Measurements from ENCODE around the gene PDGFB.
"Not testable (repeated sequence)": the region's sequence is repeated elsewhere in the genome, so short reads cannot be mapped to it uniquely, and the experiment has no call there.

Gene PDGFB

DNA sequence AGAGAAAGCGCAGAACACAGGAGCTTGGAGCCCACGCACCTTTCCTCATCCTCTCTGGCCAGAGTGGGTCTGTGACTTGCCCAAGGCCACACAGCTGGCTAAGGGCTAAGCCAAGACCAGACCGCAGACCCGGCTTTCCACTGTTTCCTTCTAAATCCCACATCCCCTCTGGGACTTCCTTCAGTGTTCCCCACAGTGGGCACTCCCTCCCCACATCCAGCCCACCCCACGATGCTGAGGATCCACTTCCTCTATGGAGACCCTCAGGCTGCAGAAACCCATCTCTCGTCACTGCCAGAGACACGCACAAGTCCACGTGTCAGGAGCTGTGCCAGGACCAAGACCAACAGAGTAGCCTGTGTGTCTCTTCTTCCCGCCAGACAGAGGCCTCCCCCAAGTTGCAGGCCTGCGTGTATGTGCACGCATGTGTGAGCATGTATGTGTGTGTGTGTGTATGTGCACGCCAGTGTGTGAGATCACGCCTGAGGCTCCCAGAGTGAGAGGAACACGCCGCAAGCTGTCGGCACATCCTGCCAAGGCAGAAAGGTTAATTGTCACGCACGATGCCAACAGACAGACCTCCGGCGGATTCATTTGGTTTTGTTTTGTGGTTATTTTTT lies 21.6 kb downstream of the PDGFB start:
- no peak for FAIRE-seq

DNA sequence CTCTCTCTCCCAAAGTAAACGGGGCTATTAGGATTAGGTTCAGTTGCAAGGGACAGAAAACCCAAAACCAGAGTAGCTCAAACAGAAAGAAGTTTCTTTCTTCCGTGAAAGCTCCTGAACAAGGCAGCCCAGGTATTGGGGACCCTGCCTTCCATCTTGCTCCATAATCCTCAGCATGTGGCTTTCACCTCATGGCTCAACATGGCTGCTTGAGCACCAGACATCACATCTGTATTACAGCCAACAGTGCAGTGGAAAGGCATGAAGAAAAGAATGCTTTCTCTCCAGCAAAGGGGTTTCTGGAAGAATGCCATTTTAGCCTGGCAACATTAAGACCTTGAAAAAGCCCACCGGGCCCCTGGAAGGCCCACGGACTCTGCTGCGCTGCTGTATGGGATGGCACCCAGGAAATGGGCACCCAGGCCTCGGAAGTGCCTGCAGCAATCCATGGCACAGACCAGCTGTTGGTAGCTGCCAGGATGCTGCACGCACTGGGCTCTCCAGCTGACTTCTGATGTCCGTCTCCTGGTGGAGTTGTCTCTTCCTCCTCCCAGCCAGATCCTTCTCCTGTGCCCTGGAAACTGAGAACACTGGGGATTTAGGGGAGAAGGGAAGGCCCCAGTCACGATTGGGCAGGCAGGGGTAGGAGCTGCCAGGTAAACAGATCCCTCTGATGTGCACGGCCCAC lies 22.6 kb downstream of the PDGFB start:
- no peak for FAIRE-seq

DNA sequence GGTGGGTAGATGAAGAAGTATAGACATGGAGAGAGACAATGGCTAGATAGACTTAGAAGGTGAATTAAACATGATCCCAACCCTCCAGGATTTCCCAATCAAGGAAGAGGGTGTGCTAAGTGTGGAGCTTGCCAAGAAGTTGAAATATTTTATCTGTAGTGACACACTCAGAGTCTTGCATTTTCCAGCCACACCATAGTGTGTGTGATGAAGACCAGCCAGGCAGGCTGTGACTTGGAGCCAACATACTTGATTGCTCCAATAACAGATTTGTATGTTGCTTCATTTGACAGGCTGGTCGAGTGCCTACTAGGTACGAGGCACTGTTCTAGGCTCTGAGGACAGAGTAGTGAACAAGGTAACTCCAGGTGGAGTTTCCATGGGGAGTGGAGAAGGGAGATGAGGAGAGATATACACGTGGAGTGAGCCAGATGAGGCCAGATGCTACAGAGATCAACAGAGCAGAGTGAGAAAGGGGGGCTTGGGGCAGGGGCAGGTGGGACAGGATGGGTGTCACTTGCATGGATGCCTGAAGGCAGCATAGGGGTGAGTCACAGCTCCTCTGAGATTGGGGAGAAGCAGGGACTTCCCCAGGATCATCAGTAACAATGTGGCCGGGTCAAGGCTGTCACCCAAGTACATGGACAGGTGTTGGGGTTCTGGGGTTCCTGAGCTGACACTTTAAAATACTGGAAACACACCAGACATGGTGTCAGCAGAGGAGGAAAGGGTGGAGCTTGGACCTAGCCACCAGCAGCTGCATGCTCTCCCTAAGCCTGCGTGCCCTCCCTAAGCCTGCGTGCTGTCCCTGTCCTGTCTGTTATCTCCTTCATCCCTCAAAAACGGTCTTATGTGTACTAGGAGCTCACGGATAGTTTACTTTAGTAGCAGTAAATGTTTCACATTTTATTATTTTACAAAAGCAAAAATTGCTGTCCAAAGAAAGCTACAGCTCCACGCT lies 23.6 kb downstream of the PDGFB start:
- no peak for FAIRE-seq

DNA sequence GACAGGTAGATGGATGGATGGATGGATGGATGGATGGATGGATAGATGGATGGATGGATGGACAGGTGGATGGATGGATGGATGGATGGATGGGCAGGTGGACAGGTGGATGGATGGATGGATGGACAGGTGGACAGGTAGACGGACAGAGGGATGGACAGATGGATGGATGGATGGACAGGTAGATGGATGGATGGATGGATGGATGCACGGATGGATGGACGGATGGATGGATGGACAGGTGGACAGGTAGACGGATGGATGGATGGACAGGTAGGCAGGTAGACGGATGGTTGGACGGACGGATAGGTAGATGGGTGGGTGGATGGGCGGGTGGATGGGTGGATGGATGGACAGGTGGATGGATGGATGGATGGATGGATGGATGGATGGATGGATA lies 24.3 kb downstream of the PDGFB start:
- FAIRE-seq, result no peak

DNA sequence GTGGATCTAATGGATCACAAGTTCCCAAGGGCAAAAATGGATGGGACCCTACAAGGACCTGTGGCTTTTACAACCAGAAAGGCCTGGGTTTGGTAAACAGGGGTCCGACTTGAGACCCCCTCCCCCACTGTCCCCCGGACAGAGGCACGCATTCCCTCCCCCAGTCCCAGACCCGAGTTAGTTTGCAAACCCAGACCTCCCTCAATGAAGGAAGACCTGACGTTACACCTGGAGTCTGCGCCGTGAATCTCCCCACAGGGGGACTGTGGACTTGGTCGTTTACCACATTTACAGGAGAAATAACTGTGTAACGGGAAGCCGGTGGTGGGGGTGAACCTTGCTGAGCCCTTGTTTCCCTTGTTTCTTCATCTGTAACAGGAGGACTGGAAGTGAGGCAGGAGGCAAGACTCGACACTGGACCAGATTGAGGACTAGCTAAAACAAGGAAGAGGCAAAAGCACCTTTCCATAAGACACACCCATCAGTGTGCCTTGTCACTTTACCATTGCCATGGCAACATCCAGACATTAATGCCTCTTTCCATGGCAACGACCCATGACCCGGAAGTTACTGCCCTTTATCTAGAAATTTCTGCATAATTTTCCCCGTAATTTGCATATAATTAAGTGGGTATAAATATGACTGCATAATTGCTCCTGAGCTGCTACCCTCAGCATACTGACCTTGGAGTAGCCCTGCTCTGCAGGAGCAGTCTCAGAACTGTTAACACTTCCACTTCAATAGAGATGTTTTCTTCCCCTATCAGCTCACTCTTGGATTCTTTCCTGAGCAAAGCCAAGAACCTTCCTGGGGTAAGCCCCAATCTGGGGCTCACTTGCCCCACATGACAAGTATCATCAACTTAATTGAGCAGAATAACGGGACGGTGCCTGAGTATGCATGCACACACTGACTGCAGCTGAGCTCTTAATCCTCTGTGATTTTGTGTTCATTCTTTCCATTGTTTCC lies 25.4 kb downstream of the PDGFB start:
- FAIRE-seq, result no peak

DNA sequence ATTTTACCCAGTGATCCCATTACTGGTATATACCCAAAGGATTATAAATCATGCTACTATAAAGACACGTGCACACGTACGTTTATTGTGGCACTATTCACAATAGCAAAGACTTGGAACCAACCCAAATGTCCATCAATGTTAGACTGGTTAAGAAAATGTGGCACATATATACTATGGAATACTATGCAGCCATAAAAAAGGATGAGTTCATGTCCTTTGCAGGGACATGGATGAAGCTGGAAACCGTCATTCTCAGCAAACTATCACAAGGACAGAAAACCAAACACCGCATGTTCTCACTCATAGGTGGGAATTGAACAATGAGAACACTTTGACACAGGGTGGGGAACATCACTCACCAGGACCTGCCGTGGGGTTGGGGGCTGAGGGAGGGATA lies 26.4 kb downstream of the PDGFB start:
- not testable (repeated sequence) for FAIRE-seq

DNA sequence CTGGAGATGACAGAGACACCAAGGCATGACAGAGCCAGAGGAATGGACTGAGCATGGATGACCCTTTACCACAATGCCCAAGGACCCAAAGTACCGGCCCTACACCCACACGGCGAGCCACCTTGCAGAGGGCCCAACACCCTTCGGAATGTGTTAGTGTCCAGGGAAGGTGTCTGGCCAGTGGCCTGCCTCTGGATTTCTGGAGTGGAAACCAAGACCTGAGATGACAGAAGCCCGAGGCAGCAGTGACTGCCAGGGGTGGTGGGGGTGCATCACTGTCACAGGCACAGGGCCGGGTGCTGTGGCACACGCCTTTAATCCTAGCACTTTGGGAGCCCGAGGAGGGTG lies 28.7 kb downstream of the PDGFB start:
- FAIRE-seq, result no peak

DNA sequence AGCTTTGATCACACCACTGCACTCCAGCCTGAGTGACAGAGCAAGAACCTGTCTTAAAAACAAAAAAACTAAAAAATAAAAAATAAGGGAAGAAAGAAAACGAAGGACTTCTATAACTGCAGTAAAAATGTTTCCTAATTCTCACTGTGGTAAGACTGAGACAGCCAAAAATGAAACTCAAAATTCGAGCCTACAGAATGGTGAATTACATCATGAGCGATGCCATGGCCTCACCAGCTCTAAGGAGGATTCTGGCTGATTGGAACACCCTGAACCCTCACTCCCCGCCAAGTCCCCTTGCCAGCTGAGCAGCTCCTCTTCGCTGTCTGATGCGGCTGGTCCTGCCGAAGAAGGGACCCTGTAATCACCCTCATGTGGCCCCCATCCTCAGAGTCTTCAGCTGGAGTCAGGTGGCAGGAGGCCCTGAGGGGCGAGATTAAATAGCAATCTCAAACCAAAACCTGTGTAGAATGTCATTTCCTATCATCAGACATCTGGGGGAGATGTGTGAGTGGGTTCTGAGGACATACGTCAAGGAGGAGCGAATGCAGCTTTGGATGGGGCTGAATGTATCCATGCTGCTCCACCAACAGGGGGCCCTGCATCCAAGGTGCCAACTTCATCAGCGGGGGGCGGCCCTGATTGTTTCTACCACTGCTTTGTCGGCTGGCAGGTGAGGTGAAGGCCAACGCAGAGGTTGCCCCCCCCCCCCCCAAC lies 29.2 kb downstream of the PDGFB start:
- FAIRE-seq, result no peak

DNA sequence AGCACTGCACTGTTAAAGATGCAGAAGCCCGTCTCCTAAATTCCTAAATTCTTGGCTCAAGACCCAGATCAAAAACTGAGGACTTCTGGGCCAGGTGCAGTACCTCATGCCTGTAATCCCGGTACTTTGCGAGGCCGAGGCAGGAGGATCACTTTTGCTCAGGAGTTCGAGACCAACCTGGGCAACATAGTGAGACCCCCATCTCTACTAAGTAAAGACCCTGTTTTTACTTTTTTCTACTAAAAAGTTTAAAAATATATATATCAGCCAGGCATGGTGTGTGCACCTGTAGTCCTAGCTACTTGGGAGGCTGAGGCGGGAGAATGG lies 29.7 kb downstream of the PDGFB start:
- FAIRE-seq, result no peak

DNA sequence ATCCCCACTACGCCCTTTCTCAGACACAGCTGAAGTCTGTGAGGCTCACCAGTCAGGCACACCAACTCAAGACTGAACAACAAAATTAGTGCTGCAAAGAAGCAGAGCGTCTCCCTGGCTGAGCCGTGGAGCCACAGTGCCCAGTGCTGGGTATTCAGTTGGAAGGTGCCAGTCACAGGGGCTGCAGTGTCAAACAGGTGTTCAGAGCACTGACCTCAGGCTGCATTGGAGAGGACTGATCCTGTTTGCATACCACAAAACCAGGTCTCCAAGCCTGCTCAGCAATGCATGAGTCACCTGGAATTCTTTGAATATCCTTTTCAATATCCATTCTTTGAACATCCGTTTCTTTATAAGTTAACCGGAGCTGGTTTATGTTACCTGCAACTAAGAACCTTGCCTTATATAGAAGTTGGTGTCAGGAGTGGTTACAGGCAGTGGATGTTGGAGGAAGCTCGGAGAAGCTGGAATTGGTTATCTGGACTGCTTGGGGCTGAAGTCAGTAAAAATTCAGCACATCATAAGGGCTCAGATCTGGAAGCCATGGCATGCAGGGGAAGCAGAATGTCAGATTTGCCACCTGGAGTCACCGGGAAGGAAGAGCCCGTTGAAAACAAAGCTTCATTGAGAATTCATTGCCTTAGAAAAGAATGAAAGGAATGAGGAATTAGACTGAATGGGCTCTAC lies 30.3 kb downstream of the PDGFB start:
- no peak for FAIRE-seq

DNA sequence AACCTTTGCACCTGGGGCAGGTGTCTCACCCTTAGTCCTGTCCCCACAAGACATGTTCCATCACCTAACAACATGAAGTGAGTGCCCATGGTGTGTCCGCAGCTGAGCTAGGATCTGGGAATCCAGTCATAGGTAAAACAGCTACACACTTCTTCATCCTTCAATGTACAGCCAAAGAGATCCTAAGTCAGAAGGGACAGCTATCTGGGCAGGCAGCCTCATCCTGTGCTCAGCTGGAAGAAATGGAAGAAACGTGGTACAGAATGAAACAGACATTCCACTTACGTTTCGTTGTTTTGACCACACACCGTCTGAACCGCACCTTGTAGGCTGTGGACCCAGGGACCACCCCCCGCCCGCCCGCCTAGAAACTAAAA lies 30.8 kb downstream of the PDGFB start:
- no peak for FAIRE-seq

DNA sequence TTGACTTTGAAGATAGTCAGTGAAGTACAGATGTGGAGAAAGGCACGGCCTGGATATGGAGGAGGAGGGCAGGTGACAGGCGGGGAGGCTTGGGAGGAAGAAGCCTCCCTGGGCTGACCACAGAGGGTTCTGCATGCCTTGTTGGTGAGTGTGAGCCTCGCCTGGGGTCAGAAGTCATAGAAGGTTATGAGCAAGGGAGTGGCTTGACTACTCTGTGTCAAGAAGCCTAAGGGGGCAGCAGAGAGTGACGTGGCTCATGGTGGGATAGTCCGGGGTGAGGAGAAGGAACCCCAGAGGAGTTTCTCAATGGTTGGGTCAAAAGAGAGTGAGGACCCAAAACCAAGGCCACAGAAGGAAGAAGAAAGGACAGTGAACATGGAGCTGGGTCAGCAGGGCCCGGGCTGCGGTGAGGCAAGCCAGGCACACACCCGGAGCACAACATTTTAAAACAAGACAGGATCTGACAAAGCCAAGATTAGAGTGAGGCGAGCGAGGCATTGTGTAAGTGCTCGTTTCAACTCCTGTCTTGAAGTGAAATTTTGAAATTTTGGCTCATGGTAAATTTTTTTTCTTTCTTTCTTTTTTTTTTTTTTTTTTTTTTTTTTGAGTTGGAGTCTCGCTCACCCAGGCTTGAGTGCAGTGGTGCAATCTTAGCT lies 31.9 kb downstream of the PDGFB start:
- no peak for FAIRE-seq

DNA sequence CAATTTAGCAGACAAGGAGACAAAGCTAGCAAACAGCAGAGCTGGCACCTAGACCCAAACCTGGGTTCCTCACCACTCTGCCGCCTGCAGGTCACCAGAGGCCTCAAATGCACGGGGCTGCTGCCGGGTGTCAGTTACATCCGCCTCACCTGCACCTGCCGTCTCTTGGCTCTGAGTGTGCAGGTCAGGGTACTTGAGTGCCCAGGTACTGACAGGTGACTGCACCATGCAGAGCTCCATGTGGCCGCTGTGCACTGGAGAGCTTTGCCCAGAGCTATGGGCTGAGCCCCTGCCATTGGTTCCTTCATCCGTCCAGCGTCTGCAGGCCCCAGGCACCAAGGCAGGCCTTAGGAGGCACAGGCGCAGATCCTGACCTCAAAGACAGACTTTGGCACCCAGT lies 35.0 kb downstream of the PDGFB start:
- FAIRE-seq, result no peak

DNA sequence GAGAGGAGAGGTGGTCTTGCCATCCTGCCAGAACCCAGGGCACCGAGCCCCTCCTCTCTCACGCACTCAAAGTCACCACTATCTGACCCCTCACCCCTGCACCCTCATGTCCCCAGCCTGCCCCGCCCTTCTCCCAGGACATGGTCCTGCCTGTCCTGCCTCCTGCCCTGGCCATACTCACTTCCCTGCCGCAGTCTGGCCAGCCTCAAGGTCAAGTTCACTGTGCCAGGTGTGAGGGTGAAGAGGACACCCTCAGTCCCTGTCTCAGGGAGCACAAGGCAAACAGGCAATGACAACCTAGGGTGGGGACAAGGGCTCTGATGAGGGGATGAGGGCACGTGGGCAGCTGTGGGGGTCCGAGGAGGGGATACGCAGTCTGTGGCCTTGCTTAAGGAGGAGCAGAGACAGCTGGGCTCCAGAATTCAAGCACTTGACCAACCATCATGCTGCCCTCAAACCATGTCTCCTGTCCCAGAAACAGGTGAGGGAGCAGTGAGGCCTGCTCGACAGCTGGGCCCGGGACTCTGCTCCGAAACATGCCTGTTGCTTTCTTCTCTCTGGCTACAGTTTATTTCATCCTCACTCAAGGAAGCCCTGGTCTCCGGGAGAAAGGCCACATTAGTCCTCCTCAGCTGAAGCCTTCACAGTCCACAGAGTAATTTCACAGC lies 36.6 kb downstream of the PDGFB start:
- no peak for FAIRE-seq

DNA sequence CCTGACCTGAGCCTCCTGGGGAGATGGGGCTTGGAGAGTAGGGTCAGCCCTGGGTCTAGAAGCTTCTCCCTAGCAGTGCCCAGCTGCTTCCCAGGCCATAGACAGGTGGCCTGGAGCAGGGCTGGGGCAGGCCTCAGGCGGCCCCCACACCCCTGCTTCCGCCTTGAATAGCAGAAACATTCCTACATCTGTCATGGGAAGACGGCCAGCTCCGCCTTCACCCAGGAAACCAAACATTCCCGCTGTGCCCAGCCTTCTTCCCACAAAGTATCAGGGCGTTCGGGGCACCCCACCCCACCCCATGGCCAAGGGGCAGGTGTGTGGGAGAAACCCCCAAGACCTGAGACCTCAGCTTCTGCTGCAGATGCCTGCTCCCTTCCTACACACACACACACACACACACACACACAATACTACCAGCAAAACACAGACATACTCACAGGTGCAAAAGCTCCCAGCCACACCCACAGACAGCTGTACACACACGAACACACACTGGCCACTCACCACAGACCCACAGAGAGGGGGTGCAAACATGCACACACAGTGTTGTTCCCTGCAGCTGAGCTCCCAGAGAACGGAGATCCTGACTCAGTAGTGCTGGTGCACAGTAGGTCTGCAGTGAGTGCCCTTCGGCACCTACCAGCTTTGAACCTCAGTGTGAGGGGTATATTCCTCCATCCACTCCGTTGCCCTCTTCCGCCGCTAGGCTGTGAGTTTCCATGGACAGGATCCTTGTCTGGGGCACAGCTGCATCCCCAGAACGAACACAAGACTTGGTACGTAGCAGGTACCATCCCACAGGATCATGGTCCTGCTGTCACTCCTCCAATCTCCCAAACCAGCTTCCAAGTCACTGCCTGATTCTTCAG lies 37.4 kb downstream of the PDGFB start:
- no peak for FAIRE-seq

DNA sequence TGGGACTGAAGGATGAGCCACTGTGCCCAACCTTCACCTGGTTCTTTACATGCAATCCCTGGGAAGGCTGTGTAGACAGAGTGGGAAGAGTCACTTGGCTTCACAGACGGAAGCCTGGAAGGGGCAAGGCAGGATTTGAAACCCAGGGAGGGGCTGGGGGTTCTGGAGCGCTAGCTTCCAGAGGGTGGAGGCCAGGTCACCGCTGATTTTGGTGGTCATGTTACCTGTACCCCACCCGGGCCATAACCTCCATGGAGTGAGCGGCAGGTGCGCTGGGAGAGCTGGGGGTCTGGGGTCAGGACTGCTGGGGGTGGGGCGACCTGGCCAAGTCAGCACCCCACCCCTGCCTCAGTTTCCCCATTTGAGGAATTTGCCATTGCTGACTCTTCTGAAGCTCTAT lies 38.3 kb downstream of the PDGFB start:
- FAIRE-seq, result no peak

DNA sequence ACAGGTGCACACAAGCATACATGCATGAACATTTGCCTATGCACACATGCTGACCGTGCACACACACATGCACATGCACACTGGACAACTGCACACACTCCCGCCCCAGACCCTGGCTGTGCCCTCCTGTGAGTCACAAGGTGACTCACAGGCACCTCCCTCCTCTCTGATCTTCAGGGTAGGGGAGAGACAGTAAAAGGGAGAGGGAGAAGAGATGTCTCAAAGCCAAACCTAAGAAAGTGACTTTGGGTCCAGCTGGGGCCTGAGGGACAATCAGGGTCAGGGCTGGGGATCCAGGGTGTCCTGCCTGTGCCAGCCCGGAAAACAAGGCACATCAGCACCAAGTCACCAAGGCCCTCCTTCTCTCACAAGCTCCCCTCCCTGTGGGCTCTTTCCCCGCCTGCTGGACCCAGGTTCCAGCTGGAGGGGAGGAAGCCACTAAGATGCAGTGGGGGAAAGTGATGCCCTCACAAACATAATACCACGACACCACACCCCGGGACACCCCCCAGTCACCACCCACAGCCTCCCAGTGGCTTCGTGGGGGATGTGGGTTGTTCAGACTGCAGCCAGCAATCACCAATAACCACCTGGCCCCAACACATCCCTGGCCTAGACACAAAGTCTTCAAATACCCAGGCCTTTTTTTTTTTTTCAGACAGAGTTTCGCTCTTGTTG lies 39.3 kb downstream of the PDGFB start:
- no peak for FAIRE-seq

DNA sequence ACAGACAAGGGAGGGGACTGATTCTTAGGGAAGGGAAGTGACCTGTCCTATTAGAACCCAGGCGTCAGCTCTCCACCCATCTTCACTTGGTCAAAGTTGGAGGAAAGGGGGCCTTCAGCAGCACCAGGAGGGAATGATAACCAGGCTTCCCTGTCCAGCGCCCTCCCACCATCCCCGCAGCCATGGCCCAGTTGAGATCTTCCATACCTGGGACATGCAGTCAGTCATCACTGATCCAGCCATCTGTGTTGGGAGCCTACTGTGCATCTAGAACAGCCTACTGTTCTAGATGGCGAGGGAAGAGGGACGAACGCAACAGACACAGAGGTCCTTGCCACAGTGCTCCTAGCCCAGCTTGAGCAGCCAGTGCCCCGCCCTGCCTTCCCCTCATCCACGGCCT lies 40.6 kb downstream of the PDGFB start:
- no peak for FAIRE-seq

DNA sequence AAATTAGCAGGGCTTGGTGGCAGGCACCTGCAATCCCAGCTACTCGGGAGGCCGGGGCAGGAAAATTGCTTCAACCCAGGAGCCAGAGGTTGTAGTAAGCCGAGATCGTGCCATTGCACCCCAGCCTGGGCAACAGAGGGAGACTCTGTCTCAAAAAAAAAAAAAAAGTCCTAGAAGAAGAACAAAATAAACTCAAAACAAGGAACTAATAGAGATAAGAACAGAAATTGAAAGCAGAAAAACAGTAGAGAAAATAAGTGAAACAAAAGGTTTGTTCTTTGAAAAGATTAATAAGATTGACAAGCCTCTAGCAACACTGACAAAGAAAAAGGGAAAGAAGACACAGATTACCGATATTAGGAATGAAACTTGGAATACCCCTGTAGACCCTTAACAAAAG lies 47.2 kb downstream of the PDGFB start:
- FAIRE-seq, result no peak
